Breast epithelium (tissue), 3 donors: ENCODE data around the gene NR5A2.

Experiments
- CTCF ChIP-seq, 3 donors: fragments of 450-650 bp; IDR thresholded peaks; one replicate each; pipeline ENCODE4 v1.5.1; 2016 to 2017; ENCODE audit warnings: antibody characterized with exemption in 3 of 3, mild to moderate bottlenecking in 3 of 3, moderate library complexity in 3 of 3
- POLR2A ChIP-seq: fragments of 450-650 bp; IDR thresholded peaks from one replicate; pipeline ENCODE4 v1.6.1; 2016; ENCODE audit warnings: antibody characterized with exemption, mild to moderate bottlenecking, moderate library complexity
- POLR2AphosphoS5 ChIP-seq, 3 donors: sonication (generic); formaldehyde crosslinking; IDR thresholded peaks; one replicate each; pipeline ENCODE4 v1.6.1; 2017; ENCODE audit warnings: antibody characterized with exemption in 3 of 3

- TF ChIP-seq CTCF (IDR thresholded peaks at IDR 0.05) = no peak
- no peak for TF ChIP-seq POLR2AphosphoS5 (IDR thresholded peaks at IDR 0.05)
- TF ChIP-seq POLR2A = no peak
These were observed 177.9 kb downstream of the NR5A2 start for GRCh38 chr1:200205216-200205995.
